Urothelium cell line (cell line): ENCODE measurements around the gene GNG13.

Experiments
- DNase-seq: peaks from one replicate; pipeline ENCODE4 v3.0.0; 2011; ENCODE audit warnings: low spot score, mixed read lengths
- FAIRE-seq: peaks from 2 replicates; lab custom pipeline; 2011; peaks lifted over from hg19 to GRCh38; lab: Jason Lieb, UNC

Gene GNG13

DNA sequence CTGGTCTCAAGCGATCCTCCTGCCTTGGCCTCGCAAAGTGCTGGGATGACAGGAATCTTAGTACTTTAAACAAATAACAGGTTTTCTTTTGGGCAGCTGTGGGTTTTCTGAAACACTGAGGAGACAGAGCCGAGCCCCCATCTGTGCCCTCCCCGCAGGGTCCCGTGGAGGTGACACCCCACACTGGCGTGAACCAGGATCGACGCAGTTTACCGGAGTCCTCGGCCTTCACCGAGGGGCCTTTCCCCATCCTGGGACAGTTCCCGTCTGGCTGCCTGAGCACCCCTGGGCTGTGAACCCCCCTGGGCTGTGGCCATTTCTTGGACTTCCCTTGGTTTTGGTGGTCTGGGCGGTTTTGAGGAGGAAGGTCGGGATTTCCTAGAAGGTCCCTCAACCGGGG is 15.3 kb upstream of the GNG13 start:
- no peak for DNase-seq
- FAIRE-seq, result no peak

DNA sequence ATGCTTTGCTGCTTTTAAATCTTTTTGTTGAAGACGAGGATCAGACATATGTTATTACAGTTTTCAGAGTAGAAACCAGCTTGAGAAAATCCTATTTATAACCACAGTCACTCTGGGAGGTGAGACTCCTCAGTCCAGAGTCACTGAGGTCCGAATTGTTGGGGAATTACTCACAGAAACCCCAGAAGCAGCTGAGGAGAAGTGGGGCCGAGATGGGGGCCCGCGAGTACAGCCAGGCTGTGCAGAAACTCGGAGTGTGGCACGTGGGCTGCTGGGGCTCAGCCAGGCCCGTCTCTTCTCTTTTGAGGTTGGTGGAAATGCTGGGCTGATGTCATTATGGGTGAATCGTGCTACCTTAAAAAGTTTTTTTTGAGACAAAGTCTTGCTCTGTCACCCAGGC is 14.4 kb upstream of the GNG13 start:
- no peak for FAIRE-seq
- no peak for DNase-seq

DNA sequence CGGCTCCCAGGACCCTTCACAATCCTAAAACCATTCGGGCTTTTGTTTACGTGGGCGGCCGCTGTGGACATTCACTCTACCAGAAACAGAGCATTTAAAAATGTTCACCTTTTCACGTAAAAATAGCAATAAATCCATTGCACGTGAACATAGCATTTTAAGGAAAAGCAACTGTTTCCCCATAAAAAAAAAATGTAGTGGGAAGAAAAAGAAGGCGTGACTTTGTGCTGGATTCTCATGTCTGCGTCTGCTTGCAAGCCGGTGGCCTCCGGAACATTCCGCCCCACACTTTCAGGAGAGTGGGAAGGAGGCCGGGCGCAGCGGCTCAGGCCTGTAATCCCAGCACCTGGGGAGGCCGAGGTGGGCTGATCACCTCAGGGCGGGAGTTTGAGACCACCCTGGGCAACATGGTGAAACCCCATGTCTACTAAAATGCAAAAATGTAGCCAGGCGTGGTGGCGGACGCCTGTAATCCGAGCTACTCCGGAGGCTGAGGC is 13.4 kb upstream of the GNG13 start:
- FAIRE-seq, result no peak
- DNase-seq, result no peak

DNA sequence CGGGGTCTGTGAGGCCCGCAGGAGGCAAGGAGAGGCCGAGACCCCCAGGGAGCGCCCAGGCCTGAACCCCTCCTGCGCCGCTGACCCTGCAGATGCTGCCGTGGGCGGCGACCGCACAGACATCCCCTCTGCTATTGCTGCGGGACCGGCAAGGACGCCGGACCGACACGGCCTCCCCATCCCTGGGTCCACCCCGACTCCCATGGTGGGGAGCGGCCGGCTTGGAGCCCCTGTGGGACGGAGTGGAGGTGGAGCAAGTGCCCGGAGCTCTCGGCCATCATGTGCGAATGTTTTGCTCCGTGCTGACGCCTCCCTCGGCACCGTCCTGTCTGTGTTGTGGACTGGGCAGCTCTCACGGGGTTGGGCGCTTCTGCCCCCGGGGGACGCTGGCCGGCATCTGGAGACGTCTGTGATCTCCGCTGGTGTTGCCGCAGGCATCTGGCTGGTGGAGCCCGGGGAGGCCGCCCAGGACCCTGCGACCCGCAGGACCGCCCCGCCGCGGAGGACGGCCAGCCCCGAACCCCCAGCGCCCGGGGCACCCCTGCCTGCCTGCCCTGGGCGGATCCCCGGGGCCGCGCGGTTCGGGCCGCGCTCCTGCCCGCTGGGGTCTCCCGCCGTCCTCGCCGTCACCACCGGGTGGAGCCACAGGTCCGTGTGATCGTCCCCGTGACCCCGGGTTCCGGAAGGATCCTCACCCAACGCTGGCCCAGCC is 12.8 kb upstream of the GNG13 start:
- DNase-seq, result peak; percentile 79
- FAIRE-seq, result peak; percentile 73

DNA sequence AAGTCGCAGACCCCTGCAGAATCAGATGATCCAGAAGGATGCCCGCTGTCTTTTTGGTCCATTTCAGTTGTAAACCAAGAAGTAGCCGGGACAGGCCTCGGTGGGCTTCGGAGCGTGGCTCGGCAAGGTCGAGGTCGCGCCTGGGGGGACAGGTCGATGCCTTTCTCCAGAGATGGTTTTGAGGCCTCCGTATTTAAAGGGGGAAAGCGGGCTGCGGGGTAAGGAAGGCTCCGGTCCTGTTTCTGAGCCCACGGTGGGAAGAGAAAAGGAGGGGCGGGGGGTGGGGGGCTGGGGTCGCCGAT is 7.5 kb upstream of the GNG13 start:
- FAIRE-seq (no peak), DNase-seq (no peak)

DNA sequence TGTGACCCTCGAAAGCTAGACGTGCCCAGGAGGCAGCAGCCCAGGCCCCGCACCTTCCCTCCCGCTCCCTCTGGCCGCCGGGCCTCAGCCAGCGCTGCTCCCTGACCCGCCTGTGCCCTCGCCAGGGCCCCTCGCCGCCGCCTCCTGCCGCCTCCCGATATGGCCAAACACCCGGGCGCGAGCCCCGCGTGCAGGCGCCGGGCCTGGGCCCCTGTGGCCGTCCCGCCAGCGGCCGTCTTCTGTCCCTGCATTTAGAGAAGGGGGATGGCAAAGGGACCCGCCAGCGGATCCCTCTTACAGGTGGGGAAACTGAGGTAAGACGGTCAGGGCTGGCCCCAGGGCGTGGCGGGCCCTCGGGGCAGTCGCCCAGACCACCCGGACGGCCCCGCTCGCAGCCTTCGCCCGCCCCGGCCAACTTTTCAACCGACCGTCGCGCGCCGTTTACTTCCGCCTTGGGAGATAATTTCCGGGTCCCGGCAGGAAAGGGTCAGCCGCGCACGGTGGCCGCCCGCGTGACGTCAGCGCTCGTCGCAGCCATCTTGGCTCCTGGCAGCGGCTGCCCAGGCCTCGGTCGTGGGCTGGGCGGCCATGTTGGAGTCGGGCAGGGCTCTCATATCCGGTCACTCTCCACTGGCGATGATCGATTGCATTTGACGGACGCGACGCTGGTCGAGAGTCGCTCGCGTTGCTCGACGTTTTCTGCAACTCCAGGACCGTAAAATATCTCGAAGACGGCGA is 7.0 kb upstream of the GNG13 start:
- FAIRE-seq (peak; percentile 82), DNase-seq (peak; percentile 97)

DNA sequence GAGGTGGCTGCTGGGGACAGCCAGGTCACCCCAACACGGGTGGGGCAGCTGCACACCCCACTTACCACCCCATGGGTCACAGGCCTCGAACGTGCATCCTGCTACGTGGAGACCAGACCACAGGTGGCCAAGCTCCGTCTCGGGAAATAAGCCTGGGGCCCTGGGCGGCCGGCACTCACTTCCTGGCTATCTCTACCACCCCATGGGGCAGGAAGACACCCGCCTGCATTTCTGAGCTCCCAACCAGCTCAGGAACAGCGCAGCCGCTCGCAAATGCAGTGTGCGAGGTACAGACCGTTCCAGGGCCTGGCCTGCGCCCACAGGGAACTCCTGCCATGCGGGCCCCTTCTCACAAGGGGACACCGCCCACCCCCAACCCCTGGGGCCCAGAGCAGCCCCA is 4.9 kb upstream of the GNG13 start:
- no peak for FAIRE-seq

DNA sequence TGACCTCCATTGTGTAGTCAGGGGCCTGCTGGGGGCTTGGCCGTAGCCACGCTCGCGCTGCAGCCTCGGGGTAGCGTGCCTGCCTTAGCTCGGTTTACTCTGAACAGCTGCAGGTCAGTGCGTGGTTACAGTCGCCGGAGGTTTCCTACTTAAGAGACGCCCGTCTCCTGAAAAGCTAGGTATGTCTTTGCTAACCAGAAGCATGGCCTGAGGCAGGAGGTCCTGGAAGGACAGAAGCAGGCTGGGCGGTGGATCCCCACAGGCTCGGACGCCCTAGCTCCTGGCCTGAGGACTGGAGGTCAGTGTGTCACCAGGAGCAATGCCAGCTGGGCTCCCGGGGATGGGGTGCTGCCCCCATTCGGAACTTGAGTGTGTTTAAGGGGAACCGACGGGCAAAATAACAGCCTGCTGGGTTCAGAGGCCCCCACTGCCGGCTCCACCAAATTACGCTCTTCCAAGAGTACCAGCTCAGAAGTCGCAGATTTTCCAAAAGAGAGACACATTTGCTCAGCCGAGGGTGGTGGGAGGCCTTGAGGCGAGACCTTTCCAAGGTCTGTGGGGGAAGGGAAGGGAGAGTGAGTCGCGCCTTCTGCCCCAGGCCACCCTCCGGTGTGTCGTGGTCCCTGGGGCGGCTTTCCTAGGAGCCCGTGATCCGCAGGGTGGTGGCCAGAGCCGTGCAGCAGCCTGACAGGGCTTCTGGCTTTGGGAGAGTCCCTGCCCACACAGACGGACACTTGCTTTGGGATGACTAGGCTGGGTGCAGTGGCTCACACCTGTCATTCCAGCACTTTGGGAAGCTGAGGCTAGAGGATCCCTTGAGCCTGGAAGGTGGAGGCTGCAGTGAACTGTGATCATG is 3.9 kb upstream of the GNG13 start:
- no peak for FAIRE-seq
- no peak for DNase-seq

More for the DNA sequence above, 4.9 kb upstream of the GNG13 start:
- no peak for DNase-seq

DNA sequence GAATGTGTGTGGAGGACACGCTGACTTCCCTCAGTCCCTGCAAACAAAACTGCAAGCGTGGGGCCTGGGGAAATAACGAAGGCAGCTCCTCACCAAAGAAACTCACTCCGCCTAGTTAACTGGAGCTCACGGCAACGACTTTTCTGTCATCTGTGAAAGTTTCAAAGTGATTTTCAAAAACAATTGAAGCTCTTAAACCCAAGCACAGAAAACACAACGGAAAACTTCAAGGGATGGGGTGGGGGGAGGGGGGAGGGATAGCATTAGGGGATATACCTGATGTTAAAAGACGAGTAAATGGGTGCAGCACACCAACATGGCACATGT is 3.2 kb upstream of the GNG13 start:
- DNase-seq, result no peak
- no peak for FAIRE-seq

DNA sequence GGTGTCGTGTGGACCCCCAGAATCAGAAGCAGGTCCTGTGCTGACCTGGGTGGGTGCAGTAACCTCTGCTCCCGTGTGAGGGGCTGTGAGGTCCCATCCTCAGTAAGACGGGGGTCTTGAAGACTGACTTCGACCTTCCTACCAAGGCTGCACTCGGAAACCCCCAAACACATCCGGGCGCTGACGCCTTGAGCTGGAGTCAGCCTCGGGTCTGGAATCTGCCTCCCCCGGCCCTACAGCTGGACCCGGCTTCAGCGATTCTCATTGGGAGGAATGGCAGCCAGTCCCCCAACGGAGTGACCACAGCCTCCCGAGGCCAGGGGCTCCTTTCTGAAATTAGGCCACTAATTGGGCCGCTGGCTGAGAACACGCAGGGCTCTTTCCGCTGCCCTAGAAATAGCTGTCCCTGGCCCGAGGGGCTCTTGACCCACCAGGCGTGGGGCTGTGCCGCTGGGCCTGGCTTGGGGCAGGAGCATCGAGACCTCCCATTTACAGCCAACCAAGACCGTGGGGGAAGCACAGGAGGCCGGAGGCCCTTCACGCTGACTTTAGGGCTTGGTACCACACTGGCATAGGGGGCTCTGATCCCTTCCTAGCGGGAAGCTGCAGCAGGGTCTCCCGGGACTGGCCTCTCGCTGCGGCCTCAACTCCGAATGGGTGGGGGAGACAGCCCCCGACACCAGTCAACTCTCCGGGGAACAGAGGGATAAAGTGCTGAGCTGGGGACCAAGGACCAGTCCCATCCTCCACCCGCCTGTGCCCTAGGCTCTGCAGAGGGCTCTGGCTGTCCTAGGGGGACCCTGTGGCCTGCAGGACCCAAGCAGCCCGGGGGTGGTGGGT is 2.6 kb upstream of the GNG13 start:
- FAIRE-seq, result no peak
- no peak for DNase-seq

DNA sequence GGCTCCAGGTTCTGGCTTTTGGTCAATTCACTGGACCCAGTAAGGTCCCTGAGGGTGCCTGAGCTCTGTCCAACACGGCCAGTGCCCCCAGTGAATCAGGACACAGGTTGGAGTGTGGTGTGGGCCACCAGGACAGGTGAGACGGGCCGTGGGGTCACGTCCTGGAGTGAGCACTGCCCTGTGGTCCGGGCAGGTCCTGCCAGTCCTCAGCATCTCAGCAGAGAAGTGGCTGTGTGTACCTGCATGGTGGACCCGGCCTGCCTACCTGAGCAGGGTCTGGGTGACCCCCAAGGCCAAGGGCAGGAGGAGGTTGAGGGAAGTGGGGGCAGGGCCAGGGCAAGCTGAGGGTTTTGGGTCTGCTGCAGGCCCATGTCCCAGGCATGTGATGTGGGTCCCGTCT is 1.9 kb upstream of the GNG13 start:
- DNase-seq (no peak), FAIRE-seq (no peak)

DNA sequence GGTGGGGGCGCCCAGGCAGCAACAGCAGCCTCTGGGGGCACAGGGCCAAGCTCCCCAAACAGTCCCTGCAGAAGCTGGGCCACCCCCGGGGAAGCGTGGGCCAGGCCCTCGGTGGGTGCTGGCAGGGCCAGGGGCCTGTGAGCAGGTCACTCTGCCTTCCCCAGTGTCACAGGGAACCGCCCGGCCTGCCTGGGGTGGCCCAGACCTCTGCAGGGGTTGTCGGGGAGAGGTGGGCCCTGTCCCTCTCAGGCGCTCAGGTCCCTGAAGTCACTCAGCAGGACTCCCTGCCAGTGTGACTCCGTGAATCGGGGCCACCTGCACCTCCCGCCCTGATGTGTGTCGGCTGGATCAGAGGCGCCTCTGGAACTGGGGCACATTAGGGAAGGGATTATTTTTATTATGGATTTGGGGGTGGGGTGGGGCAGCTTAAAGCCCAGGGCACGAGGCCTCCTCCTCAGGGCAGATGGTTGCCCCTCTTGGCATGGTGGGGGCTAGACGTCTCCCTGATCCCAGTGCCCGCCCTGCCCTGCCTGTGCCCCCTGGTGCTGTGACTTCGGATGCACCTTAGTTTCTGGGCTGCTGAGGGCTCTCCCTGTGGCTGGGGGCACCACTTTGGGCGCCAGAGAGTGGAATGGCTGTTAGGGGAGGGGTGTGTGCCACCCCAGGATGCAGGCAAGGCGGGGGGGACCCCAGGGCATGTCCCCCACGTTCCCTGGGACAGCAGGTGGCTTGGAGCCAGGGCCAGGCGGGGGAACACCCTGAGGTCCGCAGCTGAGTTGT is 1.2 kb upstream of the GNG13 start:
- DNase-seq (no peak), FAIRE-seq (no peak)

DNA sequence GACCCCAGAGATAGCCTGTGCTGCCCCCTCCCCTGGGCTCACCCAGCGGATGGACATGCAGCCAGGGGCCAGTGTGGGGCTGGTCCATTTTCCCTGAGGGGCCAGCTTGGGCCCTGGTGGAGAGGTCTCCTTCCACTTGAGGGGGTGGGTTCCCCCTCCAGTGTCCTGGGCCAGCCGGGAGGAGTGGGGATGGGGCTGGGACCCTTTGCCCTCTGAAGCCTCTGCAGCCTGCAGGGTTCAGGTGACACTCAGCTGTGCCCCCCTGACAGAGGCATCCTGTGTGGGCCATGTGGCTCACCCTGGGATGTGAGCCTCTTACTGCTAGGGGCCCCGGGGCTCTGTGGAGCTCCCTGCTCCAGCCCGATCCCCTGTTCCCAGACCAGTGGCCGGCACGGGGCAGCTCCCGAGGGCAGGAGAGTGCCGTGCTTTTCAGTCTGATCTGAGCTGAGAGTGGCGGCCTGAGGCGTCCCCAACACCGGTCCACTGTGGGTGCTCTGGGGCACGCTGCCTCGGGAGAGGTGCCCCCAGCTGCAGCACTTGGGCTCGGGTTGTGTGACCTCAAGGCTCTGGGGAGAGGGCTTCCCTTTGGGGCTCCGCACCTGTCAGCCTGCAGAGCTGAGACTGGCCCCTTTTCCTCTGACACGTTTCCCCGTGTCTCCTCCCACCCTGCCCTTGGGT is 439 bp upstream of the GNG13 start:
- FAIRE-seq, result no peak
- DNase-seq, result no peak

DNA sequence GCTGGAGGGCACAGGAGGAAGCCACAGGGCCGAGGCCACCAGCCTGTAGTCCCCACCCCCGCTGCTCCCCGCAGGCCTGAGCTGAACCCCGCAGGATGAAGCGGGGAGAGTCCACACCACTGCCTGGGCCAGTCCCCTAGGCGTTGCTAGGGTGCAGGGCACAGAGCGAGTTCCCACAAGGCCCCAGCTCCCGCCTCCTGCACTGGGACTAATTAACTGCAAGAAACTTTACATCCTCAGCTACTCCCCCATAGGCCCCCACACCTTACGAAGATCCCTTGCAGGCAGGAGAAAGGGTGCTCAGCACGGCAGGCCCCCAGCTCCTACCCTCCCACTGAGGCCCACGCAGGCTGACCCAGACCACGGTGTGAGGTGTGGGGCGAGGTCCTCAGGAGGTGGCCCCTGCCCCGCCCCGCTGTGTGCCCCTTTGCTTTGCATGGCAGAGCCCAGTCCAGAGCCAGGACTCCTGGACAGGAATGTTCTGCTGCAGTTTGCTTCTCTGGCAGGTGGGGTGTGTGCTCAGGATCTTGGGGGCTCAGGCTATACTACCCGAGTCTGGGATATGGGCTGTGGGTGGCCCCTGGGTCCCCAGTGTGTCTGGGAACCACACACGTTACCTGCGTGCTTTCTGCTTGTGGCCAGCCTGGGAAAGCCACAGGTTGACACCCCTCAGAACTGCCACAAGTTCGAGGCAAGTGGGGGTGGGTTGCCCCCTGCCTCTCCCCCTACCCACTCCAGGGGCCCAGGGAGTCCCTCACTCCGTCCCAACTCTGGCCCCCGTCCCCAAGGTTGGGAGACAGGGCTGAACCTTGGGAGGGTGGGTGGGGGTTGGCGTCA is 1.2 kb downstream of the GNG13 start:
- FAIRE-seq (no peak), DNase-seq (no peak)

DNA sequence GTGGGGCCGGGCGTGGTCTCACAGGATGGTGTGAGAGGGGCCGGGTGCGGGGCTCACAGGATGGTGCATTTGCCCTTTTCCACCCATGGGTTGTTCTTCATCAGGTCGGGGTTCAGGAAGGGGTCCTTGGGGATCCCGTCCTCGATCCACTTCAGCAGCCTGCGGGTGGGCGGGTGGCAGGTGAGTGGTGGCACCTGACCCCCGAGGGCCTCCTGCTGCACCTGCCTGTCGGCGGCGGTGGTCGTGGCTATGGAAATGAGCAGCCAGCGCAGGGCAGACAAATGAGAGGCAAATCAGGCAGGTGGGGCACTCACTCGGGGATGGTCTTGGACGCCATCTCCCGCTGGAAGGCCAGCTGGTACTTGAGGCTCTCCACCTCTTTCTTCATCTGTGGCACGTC is 1.9 kb downstream of the GNG13 start:
- FAIRE-seq, result no peak
- no peak for DNase-seq

DNA sequence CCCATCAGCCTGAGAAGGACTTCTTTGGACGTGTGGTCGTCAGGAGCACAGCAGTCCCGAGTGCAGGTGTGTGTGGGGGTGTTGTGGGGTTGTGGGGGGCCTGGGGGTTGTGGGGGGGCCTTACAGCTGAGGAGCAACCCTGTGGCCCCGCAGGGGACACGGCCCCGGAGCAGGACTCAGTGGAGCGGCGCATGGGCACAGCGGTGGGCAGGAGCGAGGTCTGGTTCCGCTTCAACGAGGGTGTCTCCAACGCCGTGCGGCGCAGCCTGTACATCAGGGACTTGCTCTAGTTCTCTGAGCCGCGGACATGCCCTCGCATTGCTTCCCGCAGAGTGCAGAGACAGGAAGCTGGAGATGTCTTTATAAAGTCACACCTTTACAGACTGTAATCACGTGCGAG is 2.8 kb downstream of the GNG13 start:
- DNase-seq (no peak), FAIRE-seq (no peak)

DNA sequence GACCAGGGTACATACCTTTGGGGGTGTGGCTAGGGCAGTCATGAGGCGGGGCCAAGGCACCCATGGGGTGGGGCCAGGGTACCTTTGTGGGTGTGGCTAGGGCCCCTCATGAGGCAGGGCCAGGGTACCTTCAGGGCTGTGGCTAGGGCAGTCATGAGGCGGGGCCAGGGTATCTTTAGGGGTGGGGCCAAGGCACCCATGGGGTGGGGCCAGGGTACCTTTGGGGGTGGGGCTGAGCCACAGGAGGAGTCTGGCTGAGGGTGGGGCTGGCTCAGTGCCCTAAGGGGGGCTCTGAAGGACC is 3.5 kb downstream of the GNG13 start:
- DNase-seq (no peak), FAIRE-seq (no peak)

DNA sequence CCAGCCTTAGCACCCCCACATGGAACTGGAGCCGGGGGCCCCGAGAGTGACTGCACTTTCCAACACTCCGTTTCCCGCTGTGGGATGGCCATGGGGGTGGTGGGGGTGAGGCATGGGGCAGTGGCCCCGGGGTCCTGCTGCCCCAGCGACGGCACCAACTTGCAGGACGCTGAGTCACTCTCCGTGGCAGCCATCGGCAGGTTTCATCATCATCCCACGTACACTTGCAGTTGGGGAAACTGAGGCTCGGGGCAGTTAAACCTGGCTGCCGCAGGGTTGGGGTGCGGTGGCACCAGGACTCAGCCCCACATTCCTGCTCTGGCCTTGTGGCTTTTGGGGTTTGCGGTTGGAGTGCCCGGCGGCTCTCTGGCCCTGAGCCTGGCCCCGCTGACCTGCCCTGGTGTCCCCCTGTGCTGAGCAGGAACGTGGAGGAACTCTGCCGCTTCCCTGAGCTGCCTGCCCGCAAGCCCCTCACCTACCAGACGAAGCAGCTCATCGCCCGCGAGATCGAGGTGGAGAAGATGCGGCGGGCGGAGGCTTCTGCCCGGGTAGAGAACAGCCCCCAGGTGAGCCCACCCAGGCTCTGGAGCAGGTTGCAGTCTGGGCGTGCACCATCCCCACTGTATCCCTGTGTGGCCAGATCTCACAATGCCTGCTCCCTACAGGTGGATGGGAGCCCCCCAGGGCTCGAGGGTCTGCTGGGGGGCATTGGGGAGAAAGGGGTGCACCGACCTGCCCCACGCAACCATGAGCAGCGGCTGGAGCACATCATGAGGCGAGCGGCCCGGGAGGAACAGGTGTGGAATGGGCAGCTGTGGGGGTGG is 4.0 kb downstream of the GNG13 start:
- FAIRE-seq, result peak; percentile 68

More for the DNA sequence above, 4.0 kb downstream of the GNG13 start:
- no peak for DNase-seq
